HK-2 (cell line): ENCODE measurements around the gene PPP1R12B.
"Not testable (repeated sequence)": the region's sequence is repeated elsewhere in the genome, so short reads cannot be mapped to it uniquely, and the experiment has no call there.

ENCODE experiments used
- DNase-seq: peaks from one replicate; pipeline ENCODE4 v3.0.0-alpha.2; 2018; ENCODE audit not compliant: unreplicated experiment

PPP1R12B gene

GRCh38 chr1:202630541-202630940 is 282.0 kb downstream of the PPP1R12B start:
- no peak for DNase-seq

- no peak for DNase-seq
Observed at GRCh38 chr1:202631076-202631923, 282.8 kb downstream of the PPP1R12B start.

- DNase-seq = no peak
Observed at GRCh38 chr1:202632241-202632640, 283.7 kb downstream of the PPP1R12B start.

- DNase-seq = not testable (repeated sequence)
Observed at GRCh38 chr1:202636171-202636570, 287.7 kb downstream of the PPP1R12B start.

- DNase-seq = not testable (repeated sequence)
Observed at GRCh38 chr1:202637321-202638018, 289.0 kb downstream of the PPP1R12B start.

GRCh38 chr1:202638019-202638700 is 289.7 kb downstream of the PPP1R12B start:
- DNase-seq = no peak

- DNase-seq = not testable (repeated sequence)
Observed at GRCh38 chr1:202638701-202639305, 290.3 kb downstream of the PPP1R12B start.

GRCh38 chr1:202639500-202639899 is 291.0 kb downstream of the PPP1R12B start:
- no peak for DNase-seq

- DNase-seq = no peak
Observed at GRCh38 chr1:202642212-202642611, 293.7 kb downstream of the PPP1R12B start.
